Caco-2 (cell line): ENCODE measurements around the gene RLF. TPM values are rescaled to one million over a fixed set of nuclear protein-coding genes. Genes with fewer than 3 reads are reported as not detected.

ENCODE experiments used
- BruUV-seq: library from RNA; stranded (reverse); fragments of 400-500 nt; replicated peaks from 2 replicates; lab custom pipeline; 2021; lab: Mats Ljungman, UMichigan
- CTCF ChIA-PET: fragments of 300-600 bp; sonication (Branson Sonifier 250); formaldehyde crosslinking; loops from one replicate; lab custom pipeline; 2022; ENCODE audit warnings: antibody characterized with exemption; lab: Charles Lee
- POLR2A ChIA-PET: fragments of 300-600 bp; sonication (Branson Sonifier 250); formaldehyde crosslinking; loops from one replicate; lab custom pipeline; 2022; ENCODE audit warnings: antibody characterized with exemption; lab: Charles Lee
- DNase-seq, 2 experiments: peaks; one replicate each; pipeline versions ENCODE4 v3.0.0 to v3.0.0-alpha.2; 2020 to 2022
- H3K27me3 ChIP-seq: replicated peaks from 2 replicates; pipeline ENCODE4 v1.6.0; 2011; ENCODE audit warnings: low read length; ENCODE audit not compliant: control insufficient read depth, insufficient read depth
- H3K36me3 ChIP-seq: 2 replicates; pipeline ENCODE4 v1.5.1; 2011; ENCODE audit warnings: low read length; ENCODE audit not compliant: control insufficient read depth, insufficient read depth
- H3K4me1 ChIP-seq: fragments of 250-450 bp; sonication (Bioruptor Pico); 2 replicates; pipeline ENCODE4 v1.5.1; 2020; ENCODE audit warnings: mild to moderate bottlenecking
- H3K4me3 ChIP-seq: 2 replicates; pipeline ENCODE4 v1.5.1; 2011; ENCODE audit warnings: low read depth, mild to moderate bottlenecking, control low read depth, low read length
- H3K9me3 ChIP-seq: fragments of 250-450 bp; sonication (Bioruptor Pico); 2 replicates; pipeline ENCODE4 v1.5.1; 2020; ENCODE audit warnings: mild to moderate bottlenecking, moderate library complexity
- H3K27ac Mint-ChIP-seq: one replicate; pipeline ENCODE4 v1.8.0; 2022; ENCODE audit warnings: mixed read lengths; ENCODE audit not compliant: unreplicated experiment
- H3K27me3 Mint-ChIP-seq: one replicate; pipeline ENCODE4 v1.8.0; 2022; ENCODE audit warnings: mixed read lengths; ENCODE audit not compliant: insufficient read depth, unreplicated experiment
- H3K36me3 Mint-ChIP-seq: one replicate; pipeline ENCODE4 v1.8.0; 2022; ENCODE audit warnings: mild to moderate bottlenecking, mixed read lengths; ENCODE audit not compliant: insufficient read depth, unreplicated experiment
- H3K4me1 Mint-ChIP-seq: one replicate; pipeline ENCODE4 v1.8.0; 2022; ENCODE audit warnings: low read depth, mixed read lengths; ENCODE audit not compliant: unreplicated experiment
- H3K4me3 Mint-ChIP-seq: one replicate; pipeline ENCODE4 v1.8.0; 2022; ENCODE audit warnings: mild to moderate bottlenecking, moderate library complexity, mixed read lengths; ENCODE audit not compliant: unreplicated experiment
- H3K9me3 Mint-ChIP-seq: one replicate; pipeline ENCODE4 v1.8.0; 2022; ENCODE audit warnings: mixed read lengths; ENCODE audit not compliant: unreplicated experiment
- CTCF ChIP-seq, 2 experiments: fragments of 200-600 bp in 1 of 2; IDR thresholded peaks; 1 replicate in 1 of 2; 2 replicates in 1 of 2; pipeline versions ENCODE4 v1.5.1 to v1.8.0; 2011 to 2022; ENCODE audit warnings: antibody characterized with exemption in 1 of 2, control low read depth in 1 of 2, inconsistent platforms in 1 of 2, low read depth in 1 of 2, low read length in 1 of 2, mild to moderate bottlenecking in 1 of 2, moderate library complexity in 1 of 2; ENCODE audit not compliant: insufficient read depth in 1 of 2, severe bottlenecking in 1 of 2, unreplicated experiment in 1 of 2
- intact Hi-C: fragments of 100-400 bp; cut with micrococcal nuclease; formaldehyde crosslinking; loops from one replicate; pipeline ENCODE4 v1.10.0; 2022; ENCODE audit not compliant: unreplicated experiment
- total RNA-seq: library from RNA; stranded (reverse); gene quantifications from 2 replicates; pipeline ENCODE4 v1.2.3, GENCODE V29; 2022

Gene RLF
- total RNA-seq, 1 experiment from 2014 or later, result 11.6 TPM

GRCh38 chr1:40256401-40257084 lies 95.4 kb downstream of the RLF start:
- H3K9me3 ChIP-seq, result no peaks in the 10 kb centered on the region
- Mint-ChIP-seq H3K4me1 (peaks cover 6% of the 10 kb centered on the region), H3K4me3 (peak overlapping the region; percentile 90), H3K27me3 (no peaks in the 10 kb centered on the region), H3K9me3 (no peaks in the 10 kb centered on the region), H3K36me3 (peaks cover 18% of the 10 kb centered on the region), H3K27ac (no peak overlapping the region)
- ChIA-PET CTCF (no interaction called here), POLR2A (no interaction called here)
- no peaks in the 10 kb centered on the region for H3K27me3 ChIP-seq
- H3K4me1 ChIP-seq, result no peaks in the 10 kb centered on the region; the same call in 1 of the 2 replicates
- intact Hi-C loops, result loop anchor here (1.0 to 10.0 kb wide), 2 partner anchors 9 to 58 kb away; partner anchors contain the start of genes COL9A2 and TMCO2
- H3K36me3 ChIP-seq, result no peaks in the 10 kb centered on the region; the same call in 1 of the 2 replicates
- TF ChIP-seq CTCF (IDR thresholded peaks at IDR 0.05; ENCODE audit: insufficient read depth in 1 of 2, low read depth in 1 of 2, low read length in 1 of 2, severe bottlenecking in 1 of 2, unreplicated experiment in 1 of 2), result no peak
- BruUV-seq, result no TSS peak
- peak overlapping the region; percentile 65 for H3K4me3 ChIP-seq
- no peak for DNase-seq

GRCh38 chr1:40257313-40257687 lies 96.1 kb downstream of the RLF start:
- H3K4me3 ChIP-seq, result peak overlapping the region; percentile 65
- Mint-ChIP-seq H3K4me3 (peak overlapping the region; percentile 90), H3K4me1 (peaks cover 6% of the 10 kb centered on the region), H3K9me3 (no peaks in the 10 kb centered on the region), H3K36me3 (peaks cover 18% of the 10 kb centered on the region), H3K27me3 (no peaks in the 10 kb centered on the region), H3K27ac (peak overlapping the region; percentile 100)
- peak in 1 of 2 experiments; percentile 38 for DNase-seq
- no peaks in the 10 kb centered on the region for H3K9me3 ChIP-seq
- intact Hi-C loops, result loop anchor here (1.0 to 10.0 kb wide), 2 partner anchors 10 to 58 kb away; partner anchors contain the start of genes COL9A2 and TMCO2
- TF ChIP-seq CTCF (IDR thresholded peaks at IDR 0.05; ENCODE audit: insufficient read depth in 1 of 2, low read depth in 1 of 2, low read length in 1 of 2, severe bottlenecking in 1 of 2, unreplicated experiment in 1 of 2), result no peak
- BruUV-seq, result TSS peak; percentile 89
- H3K4me1 ChIP-seq, result no peaks in the 10 kb centered on the region; the same call in 1 of the 2 replicates
- ChIA-PET POLR2A (interaction anchor here (1.0 kb wide), 1 partner anchor 10 kb away, joined by 3 read pairs; the partner anchor contains the start of gene TMCO2), CTCF (interaction anchor here (0.7 kb wide), 1 partner anchor 114 kb away, joined by 6 read pairs; no protein-coding TSS in a partner anchor)
- no peaks in the 10 kb centered on the region; the same call in 1 of the 2 replicates for H3K36me3 ChIP-seq
- H3K27me3 ChIP-seq, result no peaks in the 10 kb centered on the region

- Histone ChIP-seq H3K4me1 (no peaks in the 10 kb centered on the region; the same call in 1 of the 2 replicates), H3K36me3 (no peaks in the 10 kb centered on the region; the same call in 1 of the 2 replicates), H3K4me3 (peak within 1 kb of the TSS; percentile 65), H3K27me3 (no peaks in the 10 kb centered on the region), H3K9me3 (no peaks in the 10 kb centered on the region)
- POLR2A ChIA-PET, result interaction anchor here (1.0 kb wide), 1 partner anchor 10 kb away, joined by 3 read pairs; the partner anchor contains the start of gene TMCO2
- peak; percentile 92 to 97 for DNase-seq
- H3K4me1 Mint-ChIP-seq, result peaks cover 6% of the 10 kb centered on the region
- BruUV-seq, result no TSS peak
- no peaks in the 10 kb centered on the region for H3K9me3 Mint-ChIP-seq
- H3K27me3 Mint-ChIP-seq, result no peaks in the 10 kb centered on the region
- no peak for TF ChIP-seq CTCF (IDR thresholded peaks at IDR 0.05; ENCODE audit: insufficient read depth in 1 of 2, low read depth in 1 of 2, low read length in 1 of 2, severe bottlenecking in 1 of 2, unreplicated experiment in 1 of 2)
- H3K27ac Mint-ChIP-seq, result peak within 1 kb of the TSS; percentile 100
- peaks cover 23% of the 10 kb centered on the region for H3K36me3 Mint-ChIP-seq
- intact Hi-C loops, result loop anchor here (1.0 to 10.0 kb wide), 3 partner anchors 11 to 97 kb away; partner anchors contain the start of genes COL9A2, RLF and TMCO2
- CTCF ChIA-PET, result interaction anchor here (0.7 kb wide), 1 partner anchor 114 kb away, joined by 6 read pairs; no protein-coding TSS in a partner anchor
- H3K4me3 Mint-ChIP-seq, result peak within 1 kb of the TSS; percentile 90
These were observed 96.7 kb downstream of the RLF start, which contains the start of gene ZMPSTE24 for GRCh38 chr1:40257688-40258444. TSS of gene ZMPSTE24 (plus strand) at chr1:40258236. CDS start at chr1:40258272, 36 bp downstream.
